Liver (tissue), 9 donors: ENCODE data around the gene PSMB11. TPM values are rescaled to one million over a fixed set of nuclear protein-coding genes. Genes with fewer than 3 reads are reported as not detected.

ENCODE experiments used
- DNase-seq: peaks from one replicate; pipeline ENCODE4 v3.0.0-alpha.2; 2017; ENCODE audit warnings: low spot score
- H3K27ac ChIP-seq, 2 donors: one replicate each; pipeline ENCODE4 v1.7.0; 2013; ENCODE audit warnings: inconsistent platforms in 2 of 2, low read length in 2 of 2, control low read depth in 1 of 2, low read depth in 1 of 2, mild to moderate bottlenecking in 1 of 2
- H3K27me3 ChIP-seq, 4 donors: one replicate each; pipeline versions ENCODE4 v1.6.1 to v1.7.0; 2013; ENCODE audit warnings: low read length in 3 of 4, inconsistent platforms in 1 of 4, mild to moderate bottlenecking in 1 of 4, moderate library complexity in 1 of 4; ENCODE audit not compliant: control insufficient read depth in 4 of 4, insufficient read depth in 4 of 4
- H3K36me3 ChIP-seq, 4 donors: one replicate each; pipeline versions ENCODE4 v1.6.1 to v1.7.0; 2013; ENCODE audit warnings: low read length in 3 of 4, mild to moderate bottlenecking in 3 of 4, low read depth in 1 of 4, moderate library complexity in 1 of 4; ENCODE audit not compliant: control insufficient read depth in 4 of 4, insufficient read depth in 3 of 4
- H3K4me1 ChIP-seq, 4 donors: one replicate each; pipeline versions ENCODE4 v1.6.1 to v1.7.0; 2013; ENCODE audit warnings: low read length in 3 of 4, mild to moderate bottlenecking in 3 of 4, moderate library complexity in 1 of 4; ENCODE audit not compliant: control insufficient read depth in 4 of 4, insufficient read depth in 4 of 4
- H3K4me3 ChIP-seq, 3 donors: one replicate each; pipeline versions ENCODE4 v1.6.1 to v1.7.0; 2013; ENCODE audit warnings: low read length in 3 of 3, control low read depth in 1 of 3, low read depth in 1 of 3, mild to moderate bottlenecking in 1 of 3
- H3K9ac ChIP-seq, 2 donors: one replicate each; pipeline ENCODE4 v1.7.0; 2013; ENCODE audit warnings: low read length in 2 of 2, mild to moderate bottlenecking in 2 of 2, moderate library complexity in 2 of 2, control low read depth in 1 of 2, low read depth in 1 of 2
- H3K9me3 ChIP-seq, 4 donors: one replicate each; pipeline versions ENCODE4 v1.6.1 to v1.7.0; 2013; ENCODE audit warnings: low read length in 3 of 4; ENCODE audit not compliant: control insufficient read depth in 4 of 4
- ATF3 ChIP-seq: IDR thresholded peaks from 2 replicates; pipeline ENCODE4 v1.6.1; 2016; ENCODE audit warnings: antibody characterized with exemption
- EGR1 ChIP-seq, 2 donors: IDR thresholded peaks; 2 replicates each; pipeline ENCODE4 v1.6.1; 2016 to 2018; ENCODE audit warnings: antibody characterized with exemption in 2 of 2, low read depth in 2 of 2
- FOXA1 ChIP-seq: IDR thresholded peaks from 2 replicates; pipeline ENCODE4 v1.6.1; 2016; ENCODE audit warnings: antibody characterized with exemption
- FOXA2 ChIP-seq: IDR thresholded peaks from 2 replicates; pipeline ENCODE4 v1.6.1; 2016; ENCODE audit warnings: antibody characterized with exemption
- GABPA ChIP-seq, 2 donors: IDR thresholded peaks in 1 of 2; conservative IDR thresholded peaks in 1 of 2; 2 replicates each; pipeline ENCODE4 v1.6.1; 2016; ENCODE audit warnings: antibody characterized with exemption in 2 of 2, mild to moderate bottlenecking in 1 of 2, moderate library complexity in 1 of 2
- HNF4A ChIP-seq, 2 donors: conservative IDR thresholded peaks; 2 replicates each; pipeline ENCODE4 v1.6.1; 2016; ENCODE audit warnings: antibody characterized with exemption in 2 of 2, mild to moderate bottlenecking in 2 of 2
- HNF4G ChIP-seq: IDR thresholded peaks from 2 replicates; pipeline ENCODE4 v1.6.1; 2016; ENCODE audit warnings: antibody characterized with exemption
- MAX ChIP-seq: IDR thresholded peaks from 2 replicates; pipeline ENCODE4 v1.6.1; 2016; ENCODE audit warnings: antibody characterized with exemption
- NR2F2 ChIP-seq: IDR thresholded peaks from 2 replicates; pipeline ENCODE4 v1.6.1; 2016; ENCODE audit warnings: antibody characterized with exemption
- RAD21 ChIP-seq, 2 donors: IDR thresholded peaks; 2 replicates each; pipeline ENCODE4 v1.6.1; 2016; ENCODE audit warnings: antibody characterized with exemption in 2 of 2, mild to moderate bottlenecking in 2 of 2
- RXRA ChIP-seq, 2 donors: IDR thresholded peaks; 2 replicates each; pipeline ENCODE4 v1.6.1; 2017 to 2018; ENCODE audit warnings: antibody characterized with exemption in 2 of 2, mild to moderate bottlenecking in 1 of 2
- SP1 ChIP-seq: IDR thresholded peaks from 2 replicates; pipeline ENCODE4 v1.6.1; 2018; ENCODE audit warnings: antibody characterized with exemption, mild to moderate bottlenecking
- YY1 ChIP-seq: IDR thresholded peaks from 2 replicates; pipeline ENCODE4 v1.6.1; 2016; ENCODE audit warnings: antibody characterized with exemption, mild to moderate bottlenecking
- WGBS: extraction: QIAGEN DNeasy Blood & Tissue Kit; methylation state at CpG from one replicate; pipeline ENCODE4 v1.1.7; 2013; 5-methylcytosine and 5-hydroxymethylcytosine counted together
- polyA plus RNA-seq, 2 donors: library from polyadenylated mRNA; stranded (reverse) in 1 of 2; unstranded in 1 of 2; fragments of 200-250 nt in 1 of 2; fragments of >200 nt in 1 of 2; fragmentation: Nextera tagmentation in 1 of 2; extraction: Ambion mirVana in 1 of 2; gene quantifications; one replicate each; pipeline versions ENCODE4 v1.2.1 to v1.2.3, GENCODE V29; 2013 to 2015
- total RNA-seq, 2 donors: library from RNA; depleted of rRNA; stranded (reverse); fragments of >200 nt; gene quantifications; one replicate each; pipeline ENCODE4 v1.2.3, GENCODE V29; 2014
- TF ChIP-seq, protein P1 (sequence below): fragments of 150-350 bp; IDR thresholded peaks from 2 replicates; pipeline ENCODE4 v1.5.1; 2017; ENCODE audit warnings: improper control_type of control experiment, low read depth, low read length; ENCODE audit not compliant: missing input control
- TF ChIP-seq, protein P2 (sequence below): IDR thresholded peaks from 2 replicates; pipeline ENCODE4 v1.6.1; 2016; ENCODE audit warnings: antibody characterized with exemption, mild to moderate bottlenecking
- donor health status: healthy.
- donor health status: healthy.
- donor health status: healthy.
- donor health status: healthy.
- donor health status: healthy.

Gene PSMB11
- total and polyA plus RNA-seq, 4 donors: not detected

DNA sequence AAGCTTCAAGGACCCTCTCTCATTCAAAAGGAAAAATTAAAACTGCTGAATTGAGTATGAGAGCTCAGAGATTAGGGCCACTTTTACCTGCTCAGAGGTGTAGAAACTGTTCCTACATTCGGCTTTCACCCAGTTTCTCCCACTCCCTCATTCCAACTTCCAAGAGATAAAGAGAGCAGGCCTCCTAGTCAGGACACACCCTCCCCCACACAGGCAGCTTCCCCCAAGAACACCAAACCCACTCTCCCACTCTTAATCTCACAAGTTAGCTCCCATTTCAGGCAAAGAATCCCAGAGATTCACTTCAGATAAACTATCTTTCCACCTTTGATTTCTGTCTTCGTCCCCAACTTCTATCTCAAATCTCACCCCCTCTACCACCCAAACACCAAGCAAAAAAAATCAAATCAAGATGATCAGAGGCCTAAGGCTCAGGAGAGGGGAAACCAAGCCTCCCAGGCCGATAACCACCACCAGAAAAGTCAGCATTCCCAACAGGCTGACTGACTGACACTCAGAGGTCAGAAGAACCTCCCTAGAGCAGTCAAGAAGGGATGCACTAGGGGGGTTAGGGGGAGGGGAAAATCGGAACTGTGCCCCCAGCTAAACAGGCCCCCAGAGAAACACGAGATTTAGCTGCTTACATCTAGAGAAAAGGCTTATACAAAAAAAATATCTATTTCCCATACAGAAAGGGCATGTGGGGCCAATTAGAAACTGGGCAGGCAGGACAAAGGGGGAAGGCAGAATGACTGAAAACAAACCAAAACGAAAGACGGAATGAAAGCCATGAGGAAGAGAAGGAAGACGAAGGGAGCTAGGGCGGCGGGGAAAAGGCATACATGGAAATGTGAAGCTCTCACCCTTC is 28.5 kb downstream of the PSMB11 start:
- 18% methylated on average over 10 of the region's 10 CpGs for WGBS
- peaks cover 2 to 29% (median 20%) of the 10 kb centered on the region in 4 donors for H3K4me1 ChIP-seq
- no peak for DNase-seq

GRCh38 chr14:23071244-23071920 is 29.4 kb downstream of the PSMB11 start:
- H3K4me3 ChIP-seq: peak overlapping the region; percentile 68 to 78 (median 77)
- 2% methylated on average over 14 of the region's 14 CpGs for WGBS
- peak; percentile 38 to 41 for TF ChIP-seq HNF4A (conservative IDR thresholded peaks at IDR 0.05)
- no peak for TF ChIP-seq MAX
- TF ChIP-seq, protein P1, sequence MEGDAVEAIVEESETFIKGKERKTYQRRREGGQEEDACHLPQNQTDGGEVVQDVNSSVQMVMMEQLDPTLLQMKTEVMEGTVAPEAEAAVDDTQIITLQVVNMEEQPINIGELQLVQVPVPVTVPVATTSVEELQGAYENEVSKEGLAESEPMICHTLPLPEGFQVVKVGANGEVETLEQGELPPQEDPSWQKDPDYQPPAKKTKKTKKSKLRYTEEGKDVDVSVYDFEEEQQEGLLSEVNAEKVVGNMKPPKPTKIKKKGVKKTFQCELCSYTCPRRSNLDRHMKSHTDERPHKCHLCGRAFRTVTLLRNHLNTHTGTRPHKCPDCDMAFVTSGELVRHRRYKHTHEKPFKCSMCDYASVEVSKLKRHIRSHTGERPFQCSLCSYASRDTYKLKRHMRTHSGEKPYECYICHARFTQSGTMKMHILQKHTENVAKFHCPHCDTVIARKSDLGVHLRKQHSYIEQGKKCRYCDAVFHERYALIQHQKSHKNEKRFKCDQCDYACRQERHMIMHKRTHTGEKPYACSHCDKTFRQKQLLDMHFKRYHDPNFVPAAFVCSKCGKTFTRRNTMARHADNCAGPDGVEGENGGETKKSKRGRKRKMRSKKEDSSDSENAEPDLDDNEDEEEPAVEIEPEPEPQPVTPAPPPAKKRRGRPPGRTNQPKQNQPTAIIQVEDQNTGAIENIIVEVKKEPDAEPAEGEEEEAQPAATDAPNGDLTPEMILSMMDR: no peak
- TF ChIP-seq YY1: peak; percentile 98
- TF ChIP-seq RAD21 (IDR thresholded peaks at IDR 0.05): peak; percentile 12 to 40
- no peak for TF ChIP-seq FOXA2
- peak in 1 of 2 donors; percentile 37 for TF ChIP-seq GABPA (IDR thresholded peaks at IDR 0.05 in 1 of 2, conservative IDR thresholded peaks at IDR 0.05 in 1 of 2)
- TF ChIP-seq SP1: peak; percentile 29
- TF ChIP-seq NR2F2: no peak
- no peak for TF ChIP-seq EGR1 (IDR thresholded peaks at IDR 0.05; ENCODE audit: low read depth in 2 of 2)

More for the DNA sequence above, 28.5 kb downstream of the PSMB11 start:
- peak overlapping the region; percentile 70 to 74 for H3K27ac ChIP-seq
- peaks cover 6 to 44% (median 33%) of the 10 kb centered on the region in 4 donors for H3K36me3 ChIP-seq
- no peaks in the 10 kb centered on the region for H3K9me3 ChIP-seq
- TF ChIP-seq RXRA (IDR thresholded peaks at IDR 0.05): no peak
- no peak for TF ChIP-seq RAD21 (IDR thresholded peaks at IDR 0.05)
- TF ChIP-seq GABPA (IDR thresholded peaks at IDR 0.05 in 1 of 2, conservative IDR thresholded peaks at IDR 0.05 in 1 of 2): no peak
- no peak for TF ChIP-seq HNF4G
- TF ChIP-seq YY1: no peak
- no peak for TF ChIP-seq EGR1 (IDR thresholded peaks at IDR 0.05; ENCODE audit: low read depth in 2 of 2)
- no peak for TF ChIP-seq MAX
- TF ChIP-seq NR2F2: no peak
- no peak for TF ChIP-seq FOXA2
- TF ChIP-seq ATF3: no peak
- no peak for TF ChIP-seq FOXA1
- TF ChIP-seq, protein P1: no peak
- TF ChIP-seq, protein P2, sequence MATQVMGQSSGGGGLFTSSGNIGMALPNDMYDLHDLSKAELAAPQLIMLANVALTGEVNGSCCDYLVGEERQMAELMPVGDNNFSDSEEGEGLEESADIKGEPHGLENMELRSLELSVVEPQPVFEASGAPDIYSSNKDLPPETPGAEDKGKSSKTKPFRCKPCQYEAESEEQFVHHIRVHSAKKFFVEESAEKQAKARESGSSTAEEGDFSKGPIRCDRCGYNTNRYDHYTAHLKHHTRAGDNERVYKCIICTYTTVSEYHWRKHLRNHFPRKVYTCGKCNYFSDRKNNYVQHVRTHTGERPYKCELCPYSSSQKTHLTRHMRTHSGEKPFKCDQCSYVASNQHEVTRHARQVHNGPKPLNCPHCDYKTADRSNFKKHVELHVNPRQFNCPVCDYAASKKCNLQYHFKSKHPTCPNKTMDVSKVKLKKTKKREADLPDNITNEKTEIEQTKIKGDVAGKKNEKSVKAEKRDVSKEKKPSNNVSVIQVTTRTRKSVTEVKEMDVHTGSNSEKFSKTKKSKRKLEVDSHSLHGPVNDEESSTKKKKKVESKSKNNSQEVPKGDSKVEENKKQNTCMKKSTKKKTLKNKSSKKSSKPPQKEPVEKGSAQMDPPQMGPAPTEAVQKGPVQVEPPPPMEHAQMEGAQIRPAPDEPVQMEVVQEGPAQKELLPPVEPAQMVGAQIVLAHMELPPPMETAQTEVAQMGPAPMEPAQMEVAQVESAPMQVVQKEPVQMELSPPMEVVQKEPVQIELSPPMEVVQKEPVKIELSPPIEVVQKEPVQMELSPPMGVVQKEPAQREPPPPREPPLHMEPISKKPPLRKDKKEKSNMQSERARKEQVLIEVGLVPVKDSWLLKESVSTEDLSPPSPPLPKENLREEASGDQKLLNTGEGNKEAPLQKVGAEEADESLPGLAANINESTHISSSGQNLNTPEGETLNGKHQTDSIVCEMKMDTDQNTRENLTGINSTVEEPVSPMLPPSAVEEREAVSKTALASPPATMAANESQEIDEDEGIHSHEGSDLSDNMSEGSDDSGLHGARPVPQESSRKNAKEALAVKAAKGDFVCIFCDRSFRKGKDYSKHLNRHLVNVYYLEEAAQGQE: no peak
- H3K4me3 ChIP-seq: peak overlapping the region in 2 of 3 donors; percentile 68 to 77
- H3K9ac ChIP-seq: peak overlapping the region in 1 of 2 donors; percentile 57
- no peaks in the 10 kb centered on the region for H3K27me3 ChIP-seq

More at GRCh38 chr14:23071244-23071920, 29.4 kb downstream of the PSMB11 start:
- peaks cover 7 to 39% (median 35%) of the 10 kb centered on the region in 4 donors for H3K36me3 ChIP-seq
- H3K4me1 ChIP-seq: peaks cover 2 to 29% (median 20%) of the 10 kb centered on the region in 4 donors
- H3K27ac ChIP-seq: peak overlapping the region; percentile 70 to 74
- no peaks in the 10 kb centered on the region for H3K27me3 ChIP-seq
- H3K9me3 ChIP-seq: no peaks in the 10 kb centered on the region
- peak overlapping the region; percentile 24 to 57 for H3K9ac ChIP-seq
- peak; percentile 81 for DNase-seq
